HS-27A (cell line): Measurements from ENCODE around the gene APOA1.

ENCODE experiments used
- DNase-seq: peaks from one replicate; pipeline ENCODE4 v3.0.0-alpha.2; 2012; ENCODE audit warnings: low read depth, missing footprints

Gene APOA1

GRCh38 chr11:116833816-116834534, 3.4 kb downstream of the APOA1 start:
- no peak for DNase-seq

DNA sequence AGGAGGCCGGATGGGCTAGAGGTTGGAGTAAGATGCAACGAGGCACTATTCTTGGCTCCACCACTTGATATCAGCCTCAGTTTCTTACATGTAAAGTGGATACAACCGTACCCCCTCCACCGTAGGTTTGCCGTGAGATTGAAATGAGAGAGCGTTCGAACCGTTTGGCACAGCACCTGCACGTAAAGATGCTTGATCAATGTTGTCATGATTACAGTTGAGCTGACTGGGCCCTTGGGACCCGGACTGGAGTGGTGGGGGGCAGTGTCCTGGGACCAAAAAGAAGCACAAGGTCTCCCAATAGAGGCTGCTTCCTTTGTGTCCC, 4.0 kb downstream of the APOA1 start:
- DNase-seq, result no peak

- DNase-seq, result no peak
Observed at GRCh38 chr11:116832350-116833290, 4.8 kb downstream of the APOA1 start.

DNA sequence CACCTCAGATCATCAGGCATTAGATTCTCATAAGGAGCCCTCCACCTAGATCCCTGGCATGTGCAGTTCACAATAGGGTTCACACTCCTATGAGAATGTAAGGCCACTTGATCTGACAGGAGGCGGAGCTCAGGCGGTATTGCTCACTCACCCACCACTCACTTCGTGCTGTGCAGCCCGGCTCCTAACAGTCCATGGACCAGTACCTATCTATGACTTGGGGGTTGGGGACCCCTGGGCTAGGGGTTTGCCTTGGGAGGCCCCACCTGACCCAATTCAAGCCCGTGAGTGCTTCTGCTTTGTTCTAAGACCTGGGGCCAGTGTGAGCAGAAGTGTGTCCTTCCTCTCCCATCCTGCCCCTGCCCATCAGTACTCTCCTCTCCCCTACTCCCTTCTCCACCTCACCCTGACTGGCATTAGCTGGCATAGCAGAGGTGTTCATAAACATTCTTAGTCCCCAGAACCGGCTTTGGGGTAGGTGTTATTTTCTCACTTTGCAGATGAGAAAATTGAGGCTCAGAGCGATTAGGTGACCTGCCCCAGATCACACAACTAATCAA, 5.6 kb downstream of the APOA1 start:
- DNase-seq, result no peak

DNA sequence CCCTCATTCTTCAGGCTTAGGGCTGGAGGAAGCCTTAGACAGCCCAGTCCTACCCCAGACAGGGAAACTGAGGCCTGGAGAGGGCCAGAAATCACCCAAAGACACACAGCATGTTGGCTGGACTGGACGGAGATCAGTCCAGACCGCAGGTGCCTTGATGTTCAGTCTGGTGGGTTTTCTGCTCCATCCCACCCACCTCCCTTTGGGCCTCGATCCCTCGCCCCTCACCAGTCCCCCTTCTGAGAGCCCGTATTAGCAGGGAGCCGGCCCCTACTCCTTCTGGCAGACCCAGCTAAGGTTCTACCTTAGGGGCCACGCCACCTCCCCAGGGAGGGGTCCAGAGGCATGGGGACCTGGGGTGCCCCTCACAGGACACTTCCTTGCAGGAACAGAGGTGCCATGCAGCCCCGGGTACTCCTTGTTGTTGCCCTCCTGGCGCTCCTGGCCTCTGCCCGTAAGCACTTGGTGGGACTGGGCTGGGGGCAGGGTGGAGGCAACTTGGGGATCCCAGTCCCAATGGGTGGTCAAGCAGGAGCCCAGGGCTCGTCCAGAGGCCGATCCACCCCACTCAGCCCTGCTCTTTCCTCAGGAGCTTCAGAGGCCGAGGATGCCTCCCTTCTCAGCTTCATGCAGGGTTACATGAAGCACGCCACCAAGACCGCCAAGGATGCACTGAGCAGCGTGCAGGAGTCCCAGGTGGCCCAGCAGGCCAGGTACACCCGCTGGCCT, 7.1 kb downstream of the APOA1 start:
- DNase-seq, result no peak

- DNase-seq, result no peak
Observed at GRCh38 chr11:116829525-116830183, 7.8 kb downstream of the APOA1 start, which contains the start of gene APOC3. TSS of gene APOC3 (plus strand) at chr11:116829907. CDS start at chr11:116830583, 676 bp downstream.

GRCh38 chr11:116828632-116829524, 8.5 kb downstream of the APOA1 start:
- DNase-seq, result no peak

DNA sequence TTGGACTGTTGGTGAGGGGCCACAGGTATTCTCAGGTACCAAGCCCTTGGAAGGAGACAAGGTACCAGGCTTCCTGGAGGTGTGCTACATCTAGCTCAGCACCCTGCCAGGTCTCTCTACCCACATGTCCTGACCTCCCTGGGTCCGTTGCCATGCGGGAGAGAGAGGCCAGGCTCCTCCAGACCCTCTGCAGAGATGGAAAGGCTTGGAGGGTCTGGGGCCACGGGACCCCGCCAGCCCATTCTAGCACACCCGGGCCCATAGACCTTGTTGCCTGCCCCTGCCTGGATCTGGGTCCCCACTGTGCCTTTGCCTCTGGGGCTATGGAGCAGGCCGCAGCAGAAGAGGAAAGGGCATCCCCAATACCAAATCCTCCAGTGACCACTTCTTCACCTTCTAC, 10.0 kb downstream of the APOA1 start:
- no peak for DNase-seq

- no peak for DNase-seq
Observed at GRCh38 chr11:116826751-116827431, 10.5 kb downstream of the APOA1 start.

DNA sequence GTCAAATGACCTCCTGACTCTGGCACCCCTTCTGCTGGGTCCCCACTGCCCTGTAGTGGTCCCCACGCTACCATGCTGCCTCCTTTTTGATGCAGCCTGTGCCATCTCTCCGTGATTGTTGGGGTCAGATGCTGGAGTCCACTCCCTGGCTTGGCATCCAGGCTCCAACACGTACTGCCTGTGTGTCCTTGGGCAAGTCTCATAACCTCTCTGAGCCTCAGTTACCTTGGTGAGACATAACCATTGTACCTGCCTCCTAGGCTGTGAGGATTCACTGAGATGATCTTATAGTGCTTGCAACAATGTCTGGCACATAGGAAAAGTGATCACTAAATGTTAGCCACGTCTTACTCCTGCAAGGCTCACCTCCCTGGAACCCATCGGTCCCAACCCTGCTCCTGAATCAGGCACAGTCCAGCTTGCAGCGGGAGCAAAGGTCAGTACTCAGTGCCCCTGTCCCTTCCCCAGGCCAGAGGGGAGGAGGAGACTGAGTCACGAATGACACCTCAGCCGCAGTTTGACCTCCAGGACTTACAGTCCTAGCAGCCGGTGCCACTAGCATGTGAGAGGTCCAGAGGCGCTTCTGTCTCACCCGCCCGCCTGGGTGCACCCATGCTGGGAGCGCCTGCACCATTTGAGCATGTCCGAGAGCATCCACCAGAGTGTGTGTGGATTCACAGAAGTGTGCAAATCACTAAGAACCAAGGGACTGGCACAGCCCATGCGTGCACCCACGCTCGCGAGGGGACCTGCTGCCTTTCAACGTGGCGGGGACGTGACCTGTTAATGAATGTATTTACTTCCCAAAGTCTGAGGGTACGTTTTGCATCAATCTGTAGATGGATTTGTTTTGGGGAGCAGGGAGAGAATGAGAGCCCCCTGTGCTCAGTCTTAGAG, 11.3 kb downstream of the APOA1 start:
- no peak for DNase-seq

DNA sequence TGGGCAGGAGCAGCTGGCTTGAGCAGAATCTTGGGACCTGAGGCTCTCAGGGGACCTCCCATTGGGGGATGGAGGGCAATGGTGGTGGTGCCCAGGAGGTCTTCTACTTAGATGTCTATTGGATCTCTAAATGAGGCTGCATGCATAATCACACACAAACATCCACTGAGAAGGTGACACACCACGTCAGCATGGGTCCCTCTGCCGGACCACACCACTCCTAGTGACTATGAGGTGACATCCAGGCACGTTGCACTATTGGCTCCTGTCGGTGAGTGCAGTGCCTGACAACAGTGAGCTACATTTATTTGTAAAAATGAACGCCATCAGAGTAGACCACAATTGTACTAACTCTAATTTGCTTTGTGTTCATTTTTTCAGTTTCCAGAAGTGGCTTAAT, 12.0 kb downstream of the APOA1 start:
- DNase-seq, result no peak

DNA sequence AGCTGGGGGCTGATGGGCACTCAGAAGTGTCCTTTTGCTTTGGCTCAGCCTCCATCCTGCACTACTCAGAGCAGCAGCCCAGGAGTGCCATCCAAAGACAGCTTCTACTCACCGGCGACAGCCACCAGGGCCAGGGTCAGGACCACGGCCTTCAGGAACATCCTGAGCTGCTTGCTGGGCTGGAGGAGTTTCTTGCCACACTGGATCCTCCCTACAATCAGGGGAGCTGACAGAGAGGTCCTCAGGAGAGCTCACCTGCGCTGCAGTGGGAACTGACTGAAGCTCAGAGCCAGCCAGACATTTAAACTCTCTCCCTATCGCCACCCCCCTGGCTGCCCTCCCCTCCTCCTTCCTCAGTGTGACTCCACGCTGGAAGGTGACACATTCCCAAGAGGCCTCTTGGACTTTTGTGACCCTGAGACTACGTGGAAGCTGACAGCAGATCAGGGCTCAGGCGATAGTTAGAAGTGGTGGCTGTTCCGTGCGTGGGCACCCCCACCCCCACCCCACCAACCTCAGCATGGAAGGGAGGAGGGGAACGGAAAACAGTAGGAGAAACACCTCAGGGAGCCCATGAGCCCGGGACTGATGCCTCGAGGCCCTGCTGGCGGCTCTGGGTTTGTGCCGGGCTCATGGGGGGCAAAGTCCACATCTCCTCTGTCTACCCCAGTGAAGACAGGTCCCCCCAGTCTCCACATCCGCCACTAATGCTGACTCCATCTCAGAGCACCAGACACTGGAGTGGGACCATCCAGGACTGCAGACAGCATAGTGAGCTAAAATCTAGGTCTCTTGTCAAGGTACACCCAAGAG, 14.2 kb downstream of the APOA1 start, which contains the start of gene APOA4:
APOA4 (minus strand) TSS at position 274 of the 813 bp plus-strand sequence; CDS start at position 161, 113 bp downstream.
- no peak for DNase-seq

DNA sequence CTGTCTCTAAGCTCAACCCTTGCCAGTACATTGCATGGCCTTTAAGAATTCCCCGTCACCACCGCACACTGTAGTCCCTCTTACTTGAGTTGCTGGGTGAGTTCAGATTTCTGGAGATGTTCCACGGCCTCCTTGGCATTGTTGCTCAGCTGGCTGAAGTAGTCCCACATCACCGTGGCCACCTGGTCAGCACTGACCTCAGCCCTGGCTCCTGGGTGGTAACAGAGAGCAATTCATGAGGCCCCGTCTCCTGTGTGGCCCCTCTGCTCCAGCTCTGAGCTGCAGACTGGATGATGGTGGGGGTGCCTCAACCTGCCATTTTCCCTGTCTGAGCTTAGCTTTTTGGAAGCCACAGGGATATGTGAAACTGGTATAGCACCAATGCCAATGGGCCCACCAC, 14.8 kb downstream of the APOA1 start:
- no peak for DNase-seq

DNA sequence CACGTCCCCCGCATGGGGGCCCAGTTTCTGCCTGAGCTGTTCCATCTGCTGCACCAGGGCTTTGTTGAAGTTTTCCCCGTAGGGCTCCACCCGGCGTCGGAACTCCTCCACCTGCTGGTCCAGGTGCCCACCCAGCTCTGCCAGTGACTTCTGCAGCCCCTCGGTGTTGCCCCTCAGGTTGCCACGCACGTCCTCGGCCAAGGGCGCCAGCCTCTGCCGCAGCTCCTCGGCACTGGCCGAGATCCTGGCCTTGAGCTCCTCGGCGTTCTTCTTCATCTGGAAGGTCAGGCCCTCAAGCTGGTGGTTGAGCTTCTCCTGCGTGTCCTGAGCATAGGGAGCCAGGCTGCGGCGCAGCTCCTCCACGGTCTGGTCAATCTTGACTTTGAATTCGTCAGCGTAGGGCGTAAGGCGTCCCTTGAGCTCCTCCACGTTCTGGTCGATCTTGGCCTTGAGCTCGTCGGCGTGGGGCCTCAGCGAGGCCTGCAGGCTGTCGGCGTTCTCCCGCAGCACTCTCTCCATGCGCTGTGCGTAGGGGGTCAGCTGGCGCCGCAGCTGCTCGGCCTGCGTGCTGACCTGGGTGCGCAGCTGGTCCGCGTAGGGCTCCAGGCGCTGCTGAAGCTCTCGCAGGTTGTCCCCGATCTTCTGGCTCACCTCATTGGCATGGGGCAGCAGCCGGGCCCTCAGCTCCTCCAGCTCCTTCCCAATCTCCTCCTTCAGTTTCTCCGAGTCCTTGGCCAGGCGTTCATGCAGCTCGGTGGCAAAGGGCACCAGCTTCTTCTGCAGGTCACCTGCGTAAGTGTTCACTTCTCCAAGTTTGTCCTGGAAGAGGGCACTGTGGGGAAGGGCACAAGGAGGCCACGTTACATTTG, 16.1 kb downstream of the APOA1 start:
- DNase-seq, result no peak

DNA sequence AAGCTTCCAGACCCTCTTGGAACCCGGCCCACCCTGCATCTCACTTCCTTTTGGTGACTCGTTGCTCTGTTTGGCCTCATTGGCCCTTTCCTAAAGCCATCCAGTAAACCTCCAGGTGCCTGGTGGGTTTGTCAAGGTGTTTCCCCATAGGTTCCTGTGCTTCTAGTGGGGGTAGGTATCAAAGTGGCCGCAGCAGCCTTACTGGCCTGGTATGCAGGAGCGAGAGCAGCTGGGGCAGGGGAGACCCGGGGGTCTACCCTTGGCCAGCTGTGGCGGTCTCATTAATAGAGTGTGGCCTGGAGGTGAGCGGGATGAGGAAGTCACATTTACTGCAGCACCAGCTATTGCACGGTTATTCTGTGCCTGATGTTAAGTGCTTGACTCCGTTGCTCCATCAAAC, 18.4 kb downstream of the APOA1 start:
- DNase-seq, result no peak

DNA sequence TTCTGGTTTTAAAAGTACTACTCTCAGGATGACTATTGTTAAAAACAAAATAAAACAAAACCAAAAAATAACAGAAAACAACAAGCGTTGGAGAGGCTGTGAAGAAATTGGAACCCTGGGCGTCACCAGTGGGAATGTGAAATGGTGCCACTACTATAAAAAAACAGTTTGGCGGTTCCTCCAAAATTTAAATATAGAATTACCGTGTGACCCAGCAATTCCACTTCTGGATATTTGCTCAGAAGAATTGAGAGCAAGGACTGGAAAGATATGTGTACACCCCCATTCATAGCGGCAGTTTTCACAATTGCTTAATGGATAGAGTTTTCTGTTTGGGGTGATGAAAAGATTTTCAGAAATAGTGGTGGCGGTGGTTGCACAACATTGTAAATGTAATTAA, 22.9 kb downstream of the APOA1 start:
- DNase-seq, result no peak
